Thyroid gland (tissue), 4 donors: Measurements from ENCODE around the gene KDR.

ENCODE experiments used
- POLR2A ChIP-seq, 2 donors: fragments of 450-650 bp; IDR thresholded peaks; one replicate each; pipeline ENCODE4 v1.6.1; 2017; ENCODE audit warnings: antibody characterized with exemption in 2 of 2, mild to moderate bottlenecking in 2 of 2, moderate library complexity in 1 of 2
- TF ChIP-seq, protein P1 (sequence below), 6 experiments: fragments of 200-600 bp in 3 of 6; fragments of 450-650 bp in 3 of 6; sonication (generic) in 3 of 6; IDR thresholded peaks; one replicate each; pipeline ENCODE4 v1.5.1; 2016 to 2019; ENCODE audit warnings: antibody characterized with exemption in 6 of 6, mild to moderate bottlenecking in 2 of 6, inconsistent platforms in 1 of 6, moderate library complexity in 1 of 6

- TF ChIP-seq, protein P1, sequence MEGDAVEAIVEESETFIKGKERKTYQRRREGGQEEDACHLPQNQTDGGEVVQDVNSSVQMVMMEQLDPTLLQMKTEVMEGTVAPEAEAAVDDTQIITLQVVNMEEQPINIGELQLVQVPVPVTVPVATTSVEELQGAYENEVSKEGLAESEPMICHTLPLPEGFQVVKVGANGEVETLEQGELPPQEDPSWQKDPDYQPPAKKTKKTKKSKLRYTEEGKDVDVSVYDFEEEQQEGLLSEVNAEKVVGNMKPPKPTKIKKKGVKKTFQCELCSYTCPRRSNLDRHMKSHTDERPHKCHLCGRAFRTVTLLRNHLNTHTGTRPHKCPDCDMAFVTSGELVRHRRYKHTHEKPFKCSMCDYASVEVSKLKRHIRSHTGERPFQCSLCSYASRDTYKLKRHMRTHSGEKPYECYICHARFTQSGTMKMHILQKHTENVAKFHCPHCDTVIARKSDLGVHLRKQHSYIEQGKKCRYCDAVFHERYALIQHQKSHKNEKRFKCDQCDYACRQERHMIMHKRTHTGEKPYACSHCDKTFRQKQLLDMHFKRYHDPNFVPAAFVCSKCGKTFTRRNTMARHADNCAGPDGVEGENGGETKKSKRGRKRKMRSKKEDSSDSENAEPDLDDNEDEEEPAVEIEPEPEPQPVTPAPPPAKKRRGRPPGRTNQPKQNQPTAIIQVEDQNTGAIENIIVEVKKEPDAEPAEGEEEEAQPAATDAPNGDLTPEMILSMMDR (IDR thresholded peaks at IDR 0.05) = no peak
- TF ChIP-seq POLR2A (IDR thresholded peaks at IDR 0.05) = no peak
Observed at GRCh38 chr4:55087913-55088260, 37.5 kb downstream of the KDR start.
